ENCODE measurements around the gene GPR55. TPM values are rescaled to one million over a fixed set of nuclear protein-coding genes. Genes with fewer than 3 reads are reported as not detected.
A peak's percentile ranks its signal among the peaks of the same experiment; 100 is the strongest.

GPR55 gene
- total and polyA plus RNA-seq, 10 of the 15 experiments (the other 5 are each of a cell fraction or from before 2014, with no cell fraction given) = 2.1 to 30.1 (median 16.2) TPM

DNA sequence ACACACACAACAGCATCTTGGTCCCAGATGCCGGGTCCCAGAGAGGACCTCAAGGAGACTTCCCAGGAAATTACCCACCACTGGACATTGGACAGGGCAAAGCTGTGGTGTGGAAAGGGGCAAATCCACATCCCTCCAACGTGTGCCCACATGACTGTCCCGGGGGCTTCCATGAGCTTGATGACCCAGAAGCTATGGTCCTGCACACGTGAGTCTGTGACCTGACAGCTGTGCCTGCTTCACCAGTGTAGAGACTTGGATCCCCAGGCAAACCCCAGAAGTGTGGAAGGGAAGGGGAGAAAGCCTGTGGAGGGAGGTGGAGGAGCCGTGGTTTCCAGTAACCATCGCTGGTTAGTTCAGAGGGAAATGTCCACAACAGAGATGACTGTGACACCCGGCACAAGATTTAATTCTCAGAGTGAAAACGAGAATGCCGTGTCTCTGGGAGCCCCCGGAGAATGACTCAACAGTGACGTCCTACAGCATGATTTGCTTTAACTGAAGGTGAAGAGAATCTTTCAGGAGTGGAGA, 19.1 kb upstream of the GPR55 start (continued):
- no peak for TF ChIP-seq KLF5 (IDR thresholded peaks at IDR 0.05; ENCODE audit: partially characterized antibody)
- no peak for TF ChIP-seq SPI1 (IDR thresholded peaks at IDR 0.05; ENCODE audit: borderline replicate concordance, insufficient read depth, low read depth, low read length)
- TF ChIP-seq TCF3 (IDR thresholded peaks at IDR 0.05; ENCODE audit: borderline replicate concordance, insufficient read depth, low read depth, low read length) = 0 out of 2 replicates have a peak, but pooled peaks have one; percentile 38
- TF ChIP-seq EZH2 (IDR thresholded peaks at IDR 0.05; ENCODE audit: borderline replicate concordance, control insufficient read depth, low read depth, low read length) = no peak
- peak; percentile 73 for TF ChIP-seq TAF1 (IDR thresholded peaks at IDR 0.05; ENCODE audit: borderline replicate concordance, low read depth, low read length)
- no peak for TF ChIP-seq PAX8 (IDR thresholded peaks at IDR 0.05)
- TF ChIP-seq GABPA (IDR thresholded peaks at IDR 0.05; ENCODE audit: low read depth) = no peak
- no peak for TF ChIP-seq SUZ12 (IDR thresholded peaks at IDR 0.05; ENCODE audit: unreplicated experiment)
- TF ChIP-seq NFIC (IDR thresholded peaks at IDR 0.05; ENCODE audit: low read depth, low read length) = no peak
- peak; percentile 46; the same call in 1 of the 2 replicates for TF ChIP-seq GATAD2B (conservative IDR thresholded peaks at IDR 0.05; ENCODE audit: low read depth)
- no peak for TF ChIP-seq ZZZ3 (IDR thresholded peaks at IDR 0.05; ENCODE audit: control insufficient read depth, insufficient read length, low read depth)
- TF ChIP-seq, protein P1, sequence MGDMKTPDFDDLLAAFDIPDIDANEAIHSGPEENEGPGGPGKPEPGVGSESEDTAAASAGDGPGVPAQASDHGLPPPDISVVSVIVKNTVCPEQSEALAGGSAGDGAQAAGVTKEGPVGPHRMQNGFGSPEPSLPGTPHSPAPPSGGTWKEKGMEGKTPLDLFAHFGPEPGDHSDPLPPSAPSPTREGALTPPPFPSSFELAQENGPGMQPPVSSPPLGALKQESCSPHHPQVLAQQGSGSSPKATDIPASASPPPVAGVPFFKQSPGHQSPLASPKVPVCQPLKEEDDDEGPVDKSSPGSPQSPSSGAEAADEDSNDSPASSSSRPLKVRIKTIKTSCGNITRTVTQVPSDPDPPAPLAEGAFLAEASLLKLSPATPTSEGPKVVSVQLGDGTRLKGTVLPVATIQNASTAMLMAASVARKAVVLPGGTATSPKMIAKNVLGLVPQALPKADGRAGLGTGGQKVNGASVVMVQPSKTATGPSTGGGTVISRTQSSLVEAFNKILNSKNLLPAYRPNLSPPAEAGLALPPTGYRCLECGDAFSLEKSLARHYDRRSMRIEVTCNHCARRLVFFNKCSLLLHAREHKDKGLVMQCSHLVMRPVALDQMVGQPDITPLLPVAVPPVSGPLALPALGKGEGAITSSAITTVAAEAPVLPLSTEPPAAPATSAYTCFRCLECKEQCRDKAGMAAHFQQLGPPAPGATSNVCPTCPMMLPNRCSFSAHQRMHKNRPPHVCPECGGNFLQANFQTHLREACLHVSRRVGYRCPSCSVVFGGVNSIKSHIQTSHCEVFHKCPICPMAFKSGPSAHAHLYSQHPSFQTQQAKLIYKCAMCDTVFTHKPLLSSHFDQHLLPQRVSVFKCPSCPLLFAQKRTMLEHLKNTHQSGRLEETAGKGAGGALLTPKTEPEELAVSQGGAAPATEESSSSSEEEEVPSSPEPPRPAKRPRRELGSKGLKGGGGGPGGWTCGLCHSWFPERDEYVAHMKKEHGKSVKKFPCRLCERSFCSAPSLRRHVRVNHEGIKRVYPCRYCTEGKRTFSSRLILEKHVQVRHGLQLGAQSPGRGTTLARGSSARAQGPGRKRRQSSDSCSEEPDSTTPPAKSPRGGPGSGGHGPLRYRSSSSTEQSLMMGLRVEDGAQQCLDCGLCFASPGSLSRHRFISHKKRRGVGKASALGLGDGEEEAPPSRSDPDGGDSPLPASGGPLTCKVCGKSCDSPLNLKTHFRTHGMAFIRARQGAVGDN (IDR thresholded peaks at IDR 0.05) = peak; percentile 68
- TF ChIP-seq YBX1 (IDR thresholded peaks at IDR 0.05) = no peak
- no peak for TF ChIP-seq KDM1A (IDR thresholded peaks at IDR 0.05; ENCODE audit: borderline replicate concordance)
- peak in 1 of 2 experiments; percentile 93; a peak in 2 of 4 replicates for TF ChIP-seq ETV6 (conservative IDR thresholded peaks at IDR 0.05 in 1 of 2, IDR thresholded peaks at IDR 0.05 in 1 of 2; ENCODE audit: borderline replicate concordance in 1 of 2, low read depth in 1 of 2)
- TF ChIP-seq IRF4 (IDR thresholded peaks at IDR 0.05; ENCODE audit: low read depth, low read length) = peak; percentile 84
- peak; percentile 14; the same call in 1 of the 2 replicates for TF ChIP-seq RAD21 (IDR thresholded peaks at IDR 0.05; ENCODE audit: insufficient read depth, low read depth, low read length)
- TF ChIP-seq TBL1XR1 (IDR thresholded peaks at IDR 0.05; ENCODE audit: low read depth, low read length) = peak; percentile 51; the same call in 1 of the 2 replicates
- TF ChIP-seq, protein P2, sequence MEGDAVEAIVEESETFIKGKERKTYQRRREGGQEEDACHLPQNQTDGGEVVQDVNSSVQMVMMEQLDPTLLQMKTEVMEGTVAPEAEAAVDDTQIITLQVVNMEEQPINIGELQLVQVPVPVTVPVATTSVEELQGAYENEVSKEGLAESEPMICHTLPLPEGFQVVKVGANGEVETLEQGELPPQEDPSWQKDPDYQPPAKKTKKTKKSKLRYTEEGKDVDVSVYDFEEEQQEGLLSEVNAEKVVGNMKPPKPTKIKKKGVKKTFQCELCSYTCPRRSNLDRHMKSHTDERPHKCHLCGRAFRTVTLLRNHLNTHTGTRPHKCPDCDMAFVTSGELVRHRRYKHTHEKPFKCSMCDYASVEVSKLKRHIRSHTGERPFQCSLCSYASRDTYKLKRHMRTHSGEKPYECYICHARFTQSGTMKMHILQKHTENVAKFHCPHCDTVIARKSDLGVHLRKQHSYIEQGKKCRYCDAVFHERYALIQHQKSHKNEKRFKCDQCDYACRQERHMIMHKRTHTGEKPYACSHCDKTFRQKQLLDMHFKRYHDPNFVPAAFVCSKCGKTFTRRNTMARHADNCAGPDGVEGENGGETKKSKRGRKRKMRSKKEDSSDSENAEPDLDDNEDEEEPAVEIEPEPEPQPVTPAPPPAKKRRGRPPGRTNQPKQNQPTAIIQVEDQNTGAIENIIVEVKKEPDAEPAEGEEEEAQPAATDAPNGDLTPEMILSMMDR (IDR thresholded peaks at IDR 0.05 in 2 of 3, conservative IDR thresholded peaks at IDR 0.05 in 1 of 3; ENCODE audit: control insufficient read depth in 2 of 3, extremely low read depth in 1 of 3, insufficient read depth in 1 of 3, low read depth in 3 of 3, low read length in 3 of 3) = no peak
- TF ChIP-seq, protein P3, sequence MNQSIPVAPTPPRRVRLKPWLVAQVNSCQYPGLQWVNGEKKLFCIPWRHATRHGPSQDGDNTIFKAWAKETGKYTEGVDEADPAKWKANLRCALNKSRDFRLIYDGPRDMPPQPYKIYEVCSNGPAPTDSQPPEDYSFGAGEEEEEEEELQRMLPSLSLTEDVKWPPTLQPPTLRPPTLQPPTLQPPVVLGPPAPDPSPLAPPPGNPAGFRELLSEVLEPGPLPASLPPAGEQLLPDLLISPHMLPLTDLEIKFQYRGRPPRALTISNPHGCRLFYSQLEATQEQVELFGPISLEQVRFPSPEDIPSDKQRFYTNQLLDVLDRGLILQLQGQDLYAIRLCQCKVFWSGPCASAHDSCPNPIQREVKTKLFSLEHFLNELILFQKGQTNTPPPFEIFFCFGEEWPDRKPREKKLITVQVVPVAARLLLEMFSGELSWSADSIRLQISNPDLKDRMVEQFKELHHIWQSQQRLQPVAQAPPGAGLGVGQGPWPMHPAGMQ (IDR thresholded peaks at IDR 0.05; ENCODE audit: borderline replicate concordance) = no peak
- TF ChIP-seq STAT1 (conservative IDR thresholded peaks at IDR 0.05) = no peak
- no peak for TF ChIP-seq NR2C1 (IDR thresholded peaks at IDR 0.05)
- no peak for TF ChIP-seq SREBF2 (IDR thresholded peaks at IDR 0.05; ENCODE audit: low read length)
